ENCODE data around the gene AKT3.

- TF ChIP-seq POLR2AphosphoS2 (conservative IDR thresholded peaks at IDR 0.05; ENCODE audit: low read length) (no peak), REST (IDR thresholded peaks at IDR 0.05) (no peak), POLR2A (IDR thresholded peaks at IDR 0.05; ENCODE audit: low read length) (no peak), RFX5 (IDR thresholded peaks at IDR 0.05) (no peak), ELK1 (IDR thresholded peaks at IDR 0.05; ENCODE audit: low read depth, low read length) (no peak), USF2 (IDR thresholded peaks at IDR 0.05) (no peak), RAD21 (conservative IDR thresholded peaks at IDR 0.05 in 1 of 2, IDR thresholded peaks at IDR 0.05 in 1 of 2) (no peak), CTCF (IDR thresholded peaks at IDR 0.05) (no peak), JUNB (IDR thresholded peaks at IDR 0.05) (no peak), ATOH8 (CRISPR knock-in tag; IDR thresholded peaks at IDR 0.05; ENCODE audit: low read depth) (no peak), TP53 (CRISPR knock-in tag; IDR thresholded peaks at IDR 0.05) (no peak), HMGXB4 (CRISPR knock-in tag; IDR thresholded peaks at IDR 0.05; ENCODE audit: borderline replicate concordance) (no peak), MYC (IDR thresholded peaks at IDR 0.05; ENCODE audit: borderline replicate concordance, low read length) (no peak), MAFK (IDR thresholded peaks at IDR 0.05; ENCODE audit: partially characterized antibody) (no peak)
Observed at GRCh38 chr1:243719476-243719875, 130.6 kb downstream of the AKT3 start.

Data from A549 (cell line).